K562 (cell line): ENCODE results near the gene SH3TC2. TPM values are rescaled to one million over a fixed set of nuclear protein-coding genes. Genes with fewer than 3 reads are reported as not detected.

Experiments used
- ATAC-seq: fragments of 200-7000 bp; cut with Tn5 transposase; 3 replicates; pipeline ENCODE4 v1.9.1; 2020; ENCODE audit warnings: moderate library complexity
- BruUV-seq: library from RNA; stranded (reverse); fragments of 400-500 nt; replicated peaks from 2 replicates; lab custom pipeline; 2021; lab: Mats Ljungman, UMichigan
- CTCF ChIA-PET: fragments of 300-600 bp; formaldehyde crosslinking; extraction: SDS; loops from one replicate; lab custom pipeline; 2021; ENCODE audit warnings: low intra/inter-chr PET ratio; lab: Yijun Ruan, JAX
- POLR2A ChIA-PET: fragments of 300-600, 350-650 bp; sonication (Branson Sonifier 250); formaldehyde crosslinking; extraction: SDS; loops from one replicate; lab custom pipeline; 2021; ENCODE audit warnings: antibody characterized with exemption, inconsistent platforms; lab: Yijun Ruan, JAX
- DNase-seq, 4 experiments: peaks; one replicate each; pipeline versions ENCODE4 v3.0.0 to v3.0.0-alpha.2; 2011 to 2018; ENCODE audit warnings: low spot score in 3 of 4, mixed read lengths in 3 of 4; ENCODE audit errors: extremely low read depth in 1 of 4
- FAIRE-seq: peaks from 2 replicates; lab custom pipeline; 2011; peaks lifted over from hg19 to GRCh38; lab: Jason Lieb, UNC
- H2AFZ ChIP-seq: 2 replicates; pipeline ENCODE4 v1.6.0; 2011; ENCODE audit warnings: low read depth, low read length, control low read depth, inconsistent platforms
- H3K27ac ChIP-seq: fragments of 200-600 bp; 3 replicates; pipeline ENCODE4 v1.8.0; 2011; ENCODE audit warnings: low read depth, mild to moderate bottlenecking, control low read depth, inconsistent platforms, low read length, moderate library complexity, mixed read lengths; ENCODE audit errors: extremely low read depth
- H3K27me3 ChIP-seq, 2 experiments: fragments of 300-600 bp in 1 of 2; 2 replicates in 1 of 2; 3 replicates in 1 of 2; pipeline versions ENCODE4 v1.6.0 to v1.8.0; 2011; ENCODE audit warnings: inconsistent platforms in 2 of 2, low read length in 2 of 2, mild to moderate bottlenecking in 1 of 2, mixed read lengths in 1 of 2, moderate library complexity in 1 of 2; ENCODE audit not compliant: control insufficient read depth in 2 of 2, insufficient read depth in 2 of 2
- H3K36me3 ChIP-seq: fragments of 300-600 bp; 3 replicates; pipeline ENCODE4 v1.8.0; 2011; ENCODE audit warnings: mild to moderate bottlenecking, low read length, inconsistent platforms; ENCODE audit not compliant: control insufficient read depth, insufficient read depth
- H3K4me1 ChIP-seq, 2 experiments: fragments of 200-600 bp in 1 of 2; replicated peaks in 1 of 2; 2 replicates in 1 of 2; 3 replicates in 1 of 2; pipeline versions ENCODE4 v1.5.1 to v1.8.0; 2011; ENCODE audit warnings: inconsistent platforms in 2 of 2, low read length in 2 of 2, mild to moderate bottlenecking in 1 of 2, mixed read lengths in 1 of 2, moderate library complexity in 1 of 2; ENCODE audit not compliant: control insufficient read depth in 2 of 2, insufficient read depth in 2 of 2
- H3K4me2 ChIP-seq: 2 replicates; pipeline ENCODE4 v1.6.1; 2011; ENCODE audit warnings: low read length, control low read depth, inconsistent platforms, mixed read lengths; ENCODE audit not compliant: insufficient read depth
- H3K4me3 ChIP-seq: fragments of 200-600 bp; sonication (generic), shearing (Covaris generic); 2 replicates; pipeline ENCODE4 v1.5.1; 2016; ENCODE audit warnings: control low read depth, inconsistent platforms
- H3K79me2 ChIP-seq: fragments of 200-600 bp; 3 replicates; pipeline ENCODE4 v1.8.0; 2011; ENCODE audit warnings: low read length, inconsistent platforms; ENCODE audit not compliant: control insufficient read depth, insufficient read depth
- H3K9ac ChIP-seq, 2 experiments: 2 replicates each; pipeline versions ENCODE4 v1.6.0 to v1.6.1; 2011; ENCODE audit warnings: low read depth in 2 of 2, low read length in 2 of 2, control low read depth in 1 of 2, inconsistent platforms in 1 of 2, mild to moderate bottlenecking in 1 of 2, mixed read lengths in 1 of 2; ENCODE audit not compliant: insufficient read depth in 1 of 2
- H3K9me1 ChIP-seq: one replicate; pipeline ENCODE4 v1.6.0; 2011; ENCODE audit warnings: inconsistent platforms, mild to moderate bottlenecking, low read length, moderate library complexity; ENCODE audit not compliant: control insufficient read depth, insufficient read depth
- H3K9me3 ChIP-seq: replicated peaks from 2 replicates; pipeline ENCODE4 v1.5.1; 2011; ENCODE audit warnings: low read depth, low read length, inconsistent platforms; ENCODE audit not compliant: control insufficient read depth, insufficient read depth
- H4K20me1 ChIP-seq: replicated peaks from 2 replicates; pipeline ENCODE4 v1.6.1; 2011; ENCODE audit warnings: low read length, inconsistent platforms, mixed read lengths; ENCODE audit not compliant: control insufficient read depth, insufficient read depth
- ARID1B ChIP-seq: fragments of 450-650 bp; IDR thresholded peaks from 2 replicates; pipeline ENCODE4 v1.6.1; 2016; ENCODE audit warnings: antibody characterized with exemption, mild to moderate bottlenecking, inconsistent platforms
- CSDE1 ChIP-seq, 2 experiments: fragments of 450-650 bp; IDR thresholded peaks; 2 replicates each; pipeline ENCODE4 v1.6.1; 2016; ENCODE audit warnings: mild to moderate bottlenecking in 1 of 2
- CXXC5 ChIP-seq: fragments of 250-450 bp; sonication (Bioruptor Pico); IDR thresholded peaks from 2 replicates; pipeline ENCODE4 v1.8.0; 2022; ENCODE audit warnings: inconsistent platforms, mild to moderate bottlenecking, moderate library complexity
- DIDO1 ChIP-seq: fragments of 450-650 bp; IDR thresholded peaks from 2 replicates; pipeline ENCODE4 v1.6.1; 2016; ENCODE audit warnings: low read depth, missing biosample characterization, missing genetic modification characterization
- ERF ChIP-seq: fragments of 450-650 bp; formaldehyde crosslinking; IDR thresholded peaks from 2 replicates; pipeline ENCODE4 v1.4.0; 2020; ENCODE audit warnings: mild to moderate bottlenecking, mixed read lengths
- HDAC8 ChIP-seq: fragments of 450-650 bp; IDR thresholded peaks from 2 replicates; pipeline ENCODE4 v1.6.1; 2016; ENCODE audit warnings: mild to moderate bottlenecking, missing genetic modification characterization, moderate library complexity, missing compliant biosample characterization
- MTA1 ChIP-seq: fragments of 450-650 bp; IDR thresholded peaks from 2 replicates; pipeline ENCODE4 v1.6.1; 2017; ENCODE audit warnings: borderline replicate concordance
- ZBTB11 ChIP-seq, 3 experiments: fragments of 200-800 bp in 1 of 3; fragments of 250-450 bp in 1 of 3; fragments of 450-650 bp in 1 of 3; sonication (Bioruptor Pico) in 1 of 3; sonication (Bioruptor generic) in 1 of 3; formaldehyde crosslinking in 1 of 3; IDR thresholded peaks; 2 replicates each; pipeline versions ENCODE4 v1.6.1 to v1.8.0; 2016 to 2022; ENCODE audit warnings: mild to moderate bottlenecking in 2 of 3, missing genetic modification characterization in 2 of 3, missing compliant biosample characterization in 1 of 3, moderate library complexity in 1 of 3
- ZNF449 ChIP-seq: fragments of 250-450 bp; sonication (Bioruptor Pico); IDR thresholded peaks from 2 replicates; pipeline ENCODE4 v1.8.0; 2022; ENCODE audit warnings: moderate library complexity, mild to moderate bottlenecking, inconsistent platforms
- ZNF507 ChIP-seq: conservative IDR thresholded peaks from 2 replicates; pipeline ENCODE4 v1.6.1; 2017; ENCODE audit warnings: missing genetic modification characterization, missing compliant biosample characterization
- ZNF57 ChIP-seq: fragments of 450-650 bp; formaldehyde crosslinking; IDR thresholded peaks from 2 replicates; pipeline ENCODE4 v1.4.0; 2020; ENCODE audit warnings: mild to moderate bottlenecking, moderate library complexity
- ZNF766 ChIP-seq: fragments of 200-800 bp; sonication (Bioruptor generic); conservative IDR thresholded peaks from 2 replicates; pipeline ENCODE4 v1.6.1; 2016; ENCODE audit warnings: missing genetic modification characterization, missing compliant biosample characterization
- ZNF778 ChIP-seq: fragments of 450-650 bp; formaldehyde crosslinking; IDR thresholded peaks from 2 replicates; pipeline ENCODE4 v1.4.0; 2020; ENCODE audit warnings: mild to moderate bottlenecking, moderate library complexity
- WGBS: fragments of 100-300 bp; shearing (Covaris generic); methylation state at CpG from one replicate; pipeline ENCODE4 v1.1.6; 2016; ENCODE audit warnings: low coverage, mixed read lengths; ENCODE audit not compliant: insufficient coverage; ENCODE audit errors: missing lambda C conversion rate; 5-methylcytosine and 5-hydroxymethylcytosine counted together
- in situ Hi-C: fragments of 300-500 bp; cut with MboI; formaldehyde crosslinking; loops from 4 replicates; pipeline ENCODE4 v1.15.0; 2018; ENCODE audit warnings: inconsistent platforms, mixed read lengths
- intact Hi-C: fragments of 100-400 bp; cut with micrococcal nuclease; formaldehyde crosslinking; loops from 2 replicates; pipeline ENCODE4 v1.14.2; 2022
- polyA plus RNA-seq, 8 experiments: library from polyadenylated mRNA; depleted of rRNA in 4 of 8; stranded (reverse) in 5 of 8; unstranded in 3 of 8; fragments of >200 nt; fragmentation: Nextera tagmentation in 2 of 8; fragmentation: Illumina TruSeq in 1 of 8; extraction: Ambion mirVana in 2 of 8; extraction: Trizol in 1 of 8; gene quantifications; 2 replicates each; pipeline versions ENCODE4 v1.2.1 to v1.2.3, GENCODE V29; 2011 to 2014; ENCODE audit warnings: inconsistent platforms in 1 of 8, missing spikeins in 1 of 8
- total RNA-seq, 7 experiments: library from RNA; depleted of rRNA in 6 of 7; stranded (reverse); fragments of >200 nt in 6 of 7; fragmentation: Illumina TruSeq in 2 of 7; extraction: Trizol in 2 of 7; gene quantifications; 2 replicates each; pipeline versions ENCODE4 v1.2.1 to v1.2.3, GENCODE V29; 2011 to 2021; ENCODE audit warnings: low replicate concordance in 1 of 7
- TF ChIP-seq, protein P1 (sequence below), 2 experiments: IDR thresholded peaks; 2 replicates each; pipeline ENCODE4 v1.6.1; 2011; ENCODE audit warnings: borderline replicate concordance in 1 of 2, control low read depth in 1 of 2, low read depth in 1 of 2, low read length in 1 of 2, mild to moderate bottlenecking in 1 of 2, mixed read lengths in 1 of 2, moderate library complexity in 1 of 2; ENCODE audit not compliant: insufficient read depth in 1 of 2, insufficient read length in 1 of 2, poor library complexity in 1 of 2, severe bottlenecking in 1 of 2; ENCODE audit errors: extremely low read depth in 1 of 2

The SH3TC2 gene
- total and polyA plus RNA-seq, 9 of the 15 experiments (the other 6 are each of a cell fraction or from before 2014, with no cell fraction given) = 0.03 to 0.80 (median 0.55) TPM; not detected in 1

DNA sequence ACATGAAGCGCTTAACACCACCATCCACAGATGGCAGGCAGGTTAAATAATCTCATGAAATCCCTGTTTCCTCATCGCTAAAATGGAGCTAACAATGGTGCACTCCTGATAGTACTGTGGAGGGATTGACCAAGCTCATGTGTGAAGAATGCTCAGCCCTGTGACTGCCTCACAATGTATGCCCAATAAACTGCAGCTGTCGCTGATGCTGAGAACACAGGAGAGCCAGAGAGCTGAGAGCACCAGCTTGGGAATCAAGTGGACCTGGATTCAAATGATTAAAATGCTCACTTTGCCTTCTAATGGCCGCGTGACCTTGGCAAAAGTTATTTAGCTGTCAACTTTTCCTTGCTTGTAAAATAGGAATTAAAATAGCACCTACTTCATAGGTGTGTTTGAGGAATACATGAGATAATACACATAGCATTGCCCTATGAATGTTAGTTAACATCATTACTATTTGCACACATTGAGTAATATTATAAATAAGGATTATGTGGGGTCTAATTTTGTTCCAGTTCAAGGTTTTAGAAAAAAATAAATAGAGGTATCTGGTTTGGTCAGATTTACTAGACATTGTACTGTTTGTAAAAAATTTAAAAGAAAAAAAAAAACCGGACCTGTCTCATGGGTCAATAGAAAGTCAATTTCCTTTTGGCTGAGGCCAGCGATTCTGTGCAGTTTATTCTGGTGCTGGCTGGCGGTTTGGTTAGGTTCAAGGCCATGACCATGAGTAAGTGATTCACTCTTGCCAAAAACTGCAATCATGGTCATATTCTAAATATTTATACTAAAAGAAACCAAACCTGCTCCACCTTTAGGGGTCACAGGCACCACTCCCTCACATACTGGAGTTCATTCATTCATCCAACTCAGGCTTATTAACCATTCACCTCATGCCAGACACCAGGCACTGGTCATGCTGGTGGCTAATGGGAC, 101.3 kb downstream of the SH3TC2 start:
- H3K4me3 ChIP-seq = no peak overlapping the region
- ATAC-seq (no peak), DNase-seq (no peak), FAIRE-seq (no peak)
- H3K36me3 ChIP-seq = no peaks in the 10 kb centered on the region
- H3K9me1 ChIP-seq = no peaks in the 10 kb centered on the region
- H3K4me1 ChIP-seq = no peaks in the 10 kb centered on the region
- CTCF ChIA-PET = interaction anchor here (0.6 kb wide), 1 partner anchor 210 kb away, joined by 3 read pairs; no protein-coding TSS in a partner anchor
- H3K9me3 ChIP-seq = no peaks in the 10 kb centered on the region
- in situ Hi-C loops (loop anchor here (10.0 kb wide), 1 partner anchor 227 kb away; no protein-coding TSS in a partner anchor), intact Hi-C loops (no loop called here)
- H4K20me1 ChIP-seq = no peaks in the 10 kb centered on the region
- H3K9ac ChIP-seq = no peak overlapping the region; a peak in 1 of 4 replicates
- no peak overlapping the region for H3K27ac ChIP-seq
- 0% methylated on average over 8 of the region's 8 CpGs for WGBS
- no TSS peak for BruUV-seq
- no peaks in the 10 kb centered on the region for H3K79me2 ChIP-seq
- no peak overlapping the region for H3K4me2 ChIP-seq
- no peak overlapping the region for H2AFZ ChIP-seq
- POLR2A ChIA-PET = no interaction called here
- peaks cover 3 to 4% of the 10 kb centered on the region in 2 experiments; a peak in 4 of 5 replicates for H3K27me3 ChIP-seq
- TF ChIP-seq DIDO1 (tag) (no peak), CSDE1 (IDR thresholded peaks at IDR 0.05) (no peak), ZNF449 (CRISPR knock-in tag) (no peak), MTA1 (no peak), ERF (no peak), ARID1B (no peak), ZNF766 (CRISPR knock-in tag) (no peak), ZBTB11 (CRISPR knock-in tag; IDR thresholded peaks at IDR 0.05) (no peak), ZNF57 (CRISPR knock-in tag) (no peak), ZNF778 (CRISPR knock-in tag) (no peak), CXXC5 (CRISPR knock-in tag) (no peak), HDAC8 (tag) (no peak), ZNF507 (tag) (no peak)
- TF ChIP-seq, protein P1, sequence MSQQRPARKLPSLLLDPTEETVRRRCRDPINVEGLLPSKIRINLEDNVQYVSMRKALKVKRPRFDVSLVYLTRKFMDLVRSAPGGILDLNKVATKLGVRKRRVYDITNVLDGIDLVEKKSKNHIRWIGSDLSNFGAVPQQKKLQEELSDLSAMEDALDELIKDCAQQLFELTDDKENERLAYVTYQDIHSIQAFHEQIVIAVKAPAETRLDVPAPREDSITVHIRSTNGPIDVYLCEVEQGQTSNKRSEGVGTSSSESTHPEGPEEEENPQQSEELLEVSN (IDR thresholded peaks at IDR 0.05; ENCODE audit: borderline replicate concordance in 1 of 2, extremely low read depth in 1 of 2, insufficient read depth in 1 of 2, insufficient read length in 1 of 2, low read depth in 1 of 2, low read length in 1 of 2, poor library complexity in 1 of 2, severe bottlenecking in 1 of 2) = no peak
